ENCODE measurements around the gene AKNA. TPM values are rescaled to one million over a fixed set of nuclear protein-coding genes. Genes with fewer than 3 reads are reported as not detected.

Gene AKNA
- polyA plus RNA-seq, 1 of the 3 experiments (the other 2 are of a cell fraction), result 0.84 TPM

- no peak for TF ChIP-seq REST (IDR thresholded peaks at IDR 0.05; ENCODE audit: low read depth, low read length)
- TF ChIP-seq SIN3A (IDR thresholded peaks at IDR 0.05; ENCODE audit: borderline replicate concordance, low read depth, low read length), result no peak
Observed at GRCh38 chr9:114300153-114300845, 87.5 kb downstream of the AKNA start (continued).

- ChIA-PET CTCF (interaction anchor here (0.6 to 17.8 kb wide), 10 partner anchors 9 to 562 kb away, joined by 3 to 269 read pairs (median 3); no protein-coding TSS in a partner anchor), POLR2A (no interaction called here)
- no peak overlapping the region for H3K4me3 ChIP-seq (ENCODE audit: low read depth in 2 of 2, low read length in 1 of 2)
Observed at GRCh38 chr9:114299286-114300152, 88.3 kb downstream of the AKNA start.

GRCh38 chr9:114296338-114296737 is 91.4 kb downstream of the AKNA start:
- Histone ChIP-seq H3F3A (replicated peaks; ENCODE audit: insufficient read depth) (peaks cover 13% of the 10 kb centered on the region), H3K27me3 (ENCODE audit: insufficient read depth) (no peaks in the 10 kb centered on the region), H3K4me1 (ENCODE audit: control insufficient read depth in 1 of 2, insufficient read depth in 2 of 2, low read depth in 1 of 2, low read length in 1 of 2) (no peaks in the 10 kb centered on the region), H3K4me2 (no peak overlapping the region), H3K79me2 (ENCODE audit: insufficient read depth) (no peaks in the 10 kb centered on the region), H3K27ac (ENCODE audit: low read depth in 2 of 2, low read length in 1 of 2) (no peak overlapping the region), H2AFZ (ENCODE audit: low read depth) (no peak overlapping the region), H4K20me1 (ENCODE audit: insufficient read depth) (no peaks in the 10 kb centered on the region), H3K9me3 (peaks cover 10% of the 10 kb centered on the region; the same call in 1 of the 2 replicates), H3K4me3 (ENCODE audit: low read depth in 2 of 2, low read length in 1 of 2) (no peak overlapping the region), H3K9me2 (no peaks in the 10 kb centered on the region), H3K9ac (no peak overlapping the region), H3K36me3 (replicated peaks in 1 of 2; ENCODE audit: control insufficient read depth in 1 of 2, insufficient read depth in 2 of 2, low read length in 1 of 2) (peaks cover 10 to 70% of the 10 kb centered on the region in 2 experiments)
- TF ChIP-seq POLR2AphosphoS5 (IDR thresholded peaks at IDR 0.05; ENCODE audit: low read depth, low read length), result no peak
- TF ChIP-seq SMC3 (IDR thresholded peaks at IDR 0.05; ENCODE audit: low read depth, low read length), result no peak
- no peak for TF ChIP-seq GATA2 (CRISPR knock-in tag; IDR thresholded peaks at IDR 0.05)
- no peak for TF ChIP-seq MEF2A (IDR thresholded peaks at IDR 0.05; ENCODE audit: borderline replicate concordance, low read depth)
- no peak for TF ChIP-seq ZBTB33 (IDR thresholded peaks at IDR 0.05; ENCODE audit: borderline replicate concordance, low read depth)
- TF ChIP-seq FOSL2 (IDR thresholded peaks at IDR 0.05; ENCODE audit: borderline replicate concordance, low read depth), result no peak
- TF ChIP-seq JUND (IDR thresholded peaks at IDR 0.05), result no peak
- no peak for TF ChIP-seq USF1 (IDR thresholded peaks at IDR 0.05; ENCODE audit: borderline replicate concordance, low read depth)
- TF ChIP-seq FOXJ3 (CRISPR knock-in tag; IDR thresholded peaks at IDR 0.05), result no peak
- no peak for TF ChIP-seq PBX3 (IDR thresholded peaks at IDR 0.05)
- TF ChIP-seq RCOR1 (IDR thresholded peaks at IDR 0.05; ENCODE audit: low read length), result no peak
- CTCF ChIA-PET, result interaction anchor here (0.7 to 17.8 kb wide), 2 partner anchors 188 to 614 kb away, joined by 3 to 269 read pairs; no protein-coding TSS in a partner anchor
- POLR2A ChIA-PET, result no interaction called here
- 100% methylated on average over 1 of the region's 1 CpG for WGBS (ENCODE audit: low lambda C conversion rate)
- DNase-seq, result no peak

More at GRCh38 chr9:114299286-114300152, 88.3 kb downstream of the AKNA start:
- Histone ChIP-seq H3K9me2 (no peaks in the 10 kb centered on the region), H3K27ac (ENCODE audit: low read depth in 2 of 2, low read length in 1 of 2) (no peak overlapping the region), H3F3A (replicated peaks; ENCODE audit: insufficient read depth) (peaks cover 9% of the 10 kb centered on the region), H2AFZ (ENCODE audit: low read depth) (no peak overlapping the region), H3K9me3 (peaks cover 7% of the 10 kb centered on the region; the same call in 1 of the 2 replicates), H3K27me3 (ENCODE audit: insufficient read depth) (no peaks in the 10 kb centered on the region), H3K36me3 (replicated peaks in 1 of 2; ENCODE audit: control insufficient read depth in 1 of 2, insufficient read depth in 2 of 2, low read length in 1 of 2) (peaks cover 6 to 46% of the 10 kb centered on the region in 2 experiments), H3K4me2 (no peak overlapping the region), H3K4me1 (ENCODE audit: control insufficient read depth in 1 of 2, insufficient read depth in 2 of 2, low read depth in 1 of 2, low read length in 1 of 2) (no peaks in the 10 kb centered on the region), H3K9ac (no peak overlapping the region), H4K20me1 (ENCODE audit: insufficient read depth) (no peaks in the 10 kb centered on the region), H3K79me2 (ENCODE audit: insufficient read depth) (no peaks in the 10 kb centered on the region)
- 97% methylated on average over 10 of the region's 15 CpGs for WGBS (ENCODE audit: low lambda C conversion rate)
- no peak for TF ChIP-seq JUND (IDR thresholded peaks at IDR 0.05)
- TF ChIP-seq MEF2A (IDR thresholded peaks at IDR 0.05; ENCODE audit: borderline replicate concordance, low read depth), result no peak
- no peak for TF ChIP-seq GABPA (IDR thresholded peaks at IDR 0.05; ENCODE audit: low read depth)
- no peak for TF ChIP-seq TCF12 (IDR thresholded peaks at IDR 0.05)
- DNase-seq, result no peak
